ENCODE results near the gene MAU2.
"Not testable (repeated sequence)": the region's sequence is repeated elsewhere in the genome, so short reads cannot be mapped to it uniquely, and the experiment has no call there.

MAU2 gene

GRCh38 chr19:19388568-19389555 lies 68.2 kb downstream of the MAU2 start:
- peak overlapping the region; percentile 4 for H3K4me3 Mint-ChIP-seq
- H3K27ac Mint-ChIP-seq = peak overlapping the region; percentile 31

GRCh38 chr19:19389683-19390082 lies 69.1 kb downstream of the MAU2 start:
- H3K4me1 Mint-ChIP-seq = peaks cover 38% of the 10 kb centered on the region
- ATAC-seq (ENCODE audit: low read depth); H3K27me3 Mint-ChIP-seq; H3K9me3 Mint-ChIP-seq; H3K27ac Mint-ChIP-seq; H3K4me3 Mint-ChIP-seq; DNase-seq (ENCODE audit: low spot score in 2 of 2); H3K36me3 Mint-ChIP-seq: not testable (repeated sequence)

More at GRCh38 chr19:19388568-19389555, 68.2 kb downstream of the MAU2 start:
- no peaks in the 10 kb centered on the region for H3K9me3 Mint-ChIP-seq
- DNase-seq (ENCODE audit: low spot score in 2 of 2) (no peak), ATAC-seq (ENCODE audit: low read depth) (no peak)
- peaks cover 2% of the 10 kb centered on the region for H3K36me3 Mint-ChIP-seq
- no peaks in the 10 kb centered on the region for H3K27me3 Mint-ChIP-seq
- peaks cover 37% of the 10 kb centered on the region for H3K4me1 Mint-ChIP-seq

GRCh38 chr19:19394333-19394732 lies 73.7 kb downstream of the MAU2 start:
- H3K36me3 Mint-ChIP-seq; DNase-seq (ENCODE audit: low spot score in 2 of 2); H3K9me3 Mint-ChIP-seq; H3K27me3 Mint-ChIP-seq; H3K4me3 Mint-ChIP-seq; ATAC-seq (ENCODE audit: low read depth); H3K27ac Mint-ChIP-seq: not testable (repeated sequence)
- peaks cover 15% of the 10 kb centered on the region for H3K4me1 Mint-ChIP-seq

- H3K36me3 Mint-ChIP-seq = no peaks in the 10 kb centered on the region
- no peak overlapping the region for H3K27ac Mint-ChIP-seq
- DNase-seq (ENCODE audit: low spot score in 2 of 2) (no peak), ATAC-seq (ENCODE audit: low read depth) (no peak)
- no peaks in the 10 kb centered on the region for H3K9me3 Mint-ChIP-seq
- peaks cover 5% of the 10 kb centered on the region for H3K4me1 Mint-ChIP-seq
- H3K4me3 Mint-ChIP-seq = no peak overlapping the region
- H3K27me3 Mint-ChIP-seq = no peaks in the 10 kb centered on the region
Measured at GRCh38 chr19:19399733-19400433, 79.3 kb downstream of the MAU2 start.

GRCh38 chr19:19402656-19403372 lies 82.2 kb downstream of the MAU2 start:
- no peaks in the 10 kb centered on the region for H3K27me3 Mint-ChIP-seq
- ATAC-seq (ENCODE audit: low read depth) (no peak), DNase-seq (ENCODE audit: low spot score in 2 of 2) (no peak)
- H3K9me3 Mint-ChIP-seq = no peaks in the 10 kb centered on the region
- H3K4me3 Mint-ChIP-seq = no peak overlapping the region
- no peak overlapping the region for H3K27ac Mint-ChIP-seq
- H3K4me1 Mint-ChIP-seq = peaks cover 19% of the 10 kb centered on the region
- no peaks in the 10 kb centered on the region for H3K36me3 Mint-ChIP-seq

- Mint-ChIP-seq H3K4me1 (peaks cover 20% of the 10 kb centered on the region), H3K36me3 (no peaks in the 10 kb centered on the region), H3K9me3 (no peaks in the 10 kb centered on the region), H3K27me3 (no peaks in the 10 kb centered on the region), H3K4me3 (no peak overlapping the region), H3K27ac (no peak overlapping the region)
- no peak for DNase-seq (ENCODE audit: low spot score in 2 of 2)
- no peak for ATAC-seq (ENCODE audit: low read depth)
Measured at GRCh38 chr19:19403373-19403901, 82.8 kb downstream of the MAU2 start.

GRCh38 chr19:19404879-19405860 lies 84.5 kb downstream of the MAU2 start, which contains the start of gene GATAD2A:
TSS of gene GATAD2A (plus strand) at chr19:19405675. CDS start at chr19:19465346, 59,671 bp downstream.
- peak; percentile 94 to 98 for DNase-seq (ENCODE audit: low spot score in 2 of 2)
- ATAC-seq (ENCODE audit: low read depth) = peak; percentile 79
- H3K27me3 Mint-ChIP-seq = no peaks in the 10 kb centered on the region
- H3K4me3 Mint-ChIP-seq = peak within 1 kb of the TSS; percentile 99
- peak within 1 kb of the TSS; percentile 84 for H3K27ac Mint-ChIP-seq
- peaks cover 33% of the 10 kb centered on the region for H3K4me1 Mint-ChIP-seq
- no peaks in the 10 kb centered on the region for H3K36me3 Mint-ChIP-seq
- no peaks in the 10 kb centered on the region for H3K9me3 Mint-ChIP-seq

- H3K27ac Mint-ChIP-seq = peak overlapping the region; percentile 84
- H3K36me3 Mint-ChIP-seq = no peaks in the 10 kb centered on the region
- peaks cover 44% of the 10 kb centered on the region for H3K4me1 Mint-ChIP-seq
- H3K4me3 Mint-ChIP-seq = peak overlapping the region; percentile 99
- H3K27me3 Mint-ChIP-seq = no peaks in the 10 kb centered on the region
- ATAC-seq (ENCODE audit: low read depth) (peak; percentile 12), DNase-seq (ENCODE audit: low spot score in 2 of 2) (peak in 1 of 2 donors; percentile 50)
- H3K9me3 Mint-ChIP-seq = no peaks in the 10 kb centered on the region
Measured at GRCh38 chr19:19405971-19406877, 85.6 kb downstream of the MAU2 start.

GRCh38 chr19:19406878-19407632 lies 86.4 kb downstream of the MAU2 start:
- DNase-seq (ENCODE audit: low spot score in 2 of 2) = peak in 1 of 2 donors; percentile 20
- peak overlapping the region; percentile 84 for H3K27ac Mint-ChIP-seq
- no peaks in the 10 kb centered on the region for H3K27me3 Mint-ChIP-seq
- ATAC-seq (ENCODE audit: low read depth) = peak; percentile 37
- H3K36me3 Mint-ChIP-seq = no peaks in the 10 kb centered on the region
- H3K4me3 Mint-ChIP-seq = peak overlapping the region; percentile 99
- no peaks in the 10 kb centered on the region for H3K9me3 Mint-ChIP-seq
- peaks cover 47% of the 10 kb centered on the region for H3K4me1 Mint-ChIP-seq

- peaks cover 47% of the 10 kb centered on the region for H3K4me1 Mint-ChIP-seq
- H3K27ac Mint-ChIP-seq = no peak overlapping the region
- H3K36me3 Mint-ChIP-seq = no peaks in the 10 kb centered on the region
- no peaks in the 10 kb centered on the region for H3K27me3 Mint-ChIP-seq
- H3K4me3 Mint-ChIP-seq = peak overlapping the region; percentile 99
- ATAC-seq (ENCODE audit: low read depth) = no peak
- H3K9me3 Mint-ChIP-seq = no peaks in the 10 kb centered on the region
- DNase-seq (ENCODE audit: low spot score in 2 of 2) = no peak
Measured at GRCh38 chr19:19407633-19407930, 87.0 kb downstream of the MAU2 start.

All from memory B cell (primary cell).